Keratinocyte (primary cell): ENCODE measurements around the gene SLC25A23. TPM values are rescaled to one million over a fixed set of nuclear protein-coding genes. Genes with fewer than 3 reads are reported as not detected.
A peak's percentile ranks its signal among the peaks of the same experiment; 100 is the strongest.

ENCODE experiments used
- DNase-seq: peaks from one replicate; pipeline ENCODE4 v3.0.0-alpha.2; 2011; ENCODE audit warnings: low read depth, missing footprints, low spot score
- FAIRE-seq: peaks from 2 replicates; lab custom pipeline; 2011; peaks lifted over from hg19 to GRCh38; lab: Jason Lieb, UNC
- H2AFZ ChIP-seq: 2 replicates; pipeline ENCODE4 v1.6.0; 2012; ENCODE audit warnings: low read length, control low read depth, inconsistent platforms; ENCODE audit not compliant: control insufficient read depth
- H3K27ac ChIP-seq: 2 replicates; pipeline ENCODE4 v1.5.1; 2011; ENCODE audit warnings: low read length; ENCODE audit not compliant: control insufficient read depth, insufficient read depth
- H3K27me3 ChIP-seq: 3 replicates; pipeline ENCODE4 v1.6.0; 2011; ENCODE audit warnings: low read length; ENCODE audit not compliant: control insufficient read depth, insufficient read depth; ENCODE audit errors: extremely low read depth
- H3K36me3 ChIP-seq, 2 experiments: 2 replicates in 1 of 2; 3 replicates in 1 of 2; pipeline ENCODE4 v1.5.1; 2011; ENCODE audit warnings: low read length in 2 of 2, mild to moderate bottlenecking in 1 of 2; ENCODE audit not compliant: control insufficient read depth in 2 of 2, insufficient read depth in 2 of 2; ENCODE audit errors: extremely low read depth in 1 of 2
- H3K4me1 ChIP-seq: 3 replicates; pipeline ENCODE4 v1.5.1; 2011; ENCODE audit warnings: low read length; ENCODE audit not compliant: control insufficient read depth, insufficient read depth; ENCODE audit errors: extremely low read depth
- H3K4me2 ChIP-seq: 3 replicates; pipeline ENCODE4 v1.6.0; 2011; ENCODE audit warnings: low read depth, low read length; ENCODE audit not compliant: control insufficient read depth, insufficient read depth; ENCODE audit errors: extremely low read depth
- H3K4me3 ChIP-seq, 3 experiments: fragments of 200-600 bp in 1 of 3; sonication (generic) in 1 of 3; 2 replicates in 2 of 3; 3 replicates in 1 of 3; pipeline ENCODE4 v1.5.1; 2011 to 2016; ENCODE audit warnings: low read length in 3 of 3, mild to moderate bottlenecking in 3 of 3, control low read depth in 2 of 3, inconsistent platforms in 1 of 3, low read depth in 1 of 3, mixed read lengths in 1 of 3, mixed run types in 1 of 3, moderate library complexity in 1 of 3; ENCODE audit not compliant: control insufficient read depth in 2 of 3, insufficient read depth in 2 of 3; ENCODE audit errors: extremely low read depth in 1 of 3
- H3K79me2 ChIP-seq: 2 replicates; pipeline ENCODE4 v1.6.0; 2012; ENCODE audit warnings: low read length; ENCODE audit not compliant: control insufficient read depth, insufficient read depth
- H3K9ac ChIP-seq: 3 replicates; pipeline ENCODE4 v1.6.0; 2011; ENCODE audit warnings: low read length; ENCODE audit not compliant: control insufficient read depth, insufficient read depth; ENCODE audit errors: extremely low read depth
- H3K9me1 ChIP-seq: 3 replicates; pipeline ENCODE4 v1.6.0; 2011; ENCODE audit warnings: low read length; ENCODE audit not compliant: control insufficient read depth, insufficient read depth; ENCODE audit errors: extremely low read depth
- H3K9me3 ChIP-seq: 2 replicates; pipeline ENCODE4 v1.5.1; 2012; ENCODE audit warnings: low read depth, low read length; ENCODE audit not compliant: control insufficient read depth
- H4K20me1 ChIP-seq: 3 replicates; pipeline ENCODE4 v1.6.0; 2011; ENCODE audit warnings: low read length; ENCODE audit not compliant: control insufficient read depth, insufficient read depth; ENCODE audit errors: extremely low read depth
- CTCF ChIP-seq, 3 experiments: IDR thresholded peaks in 1 of 3; conservative IDR thresholded peaks in 1 of 3; optimal IDR thresholded peaks in 1 of 3; 2 replicates in 2 of 3; 3 replicates in 1 of 3; pipeline versions ENCODE3 to v1.5.1; 2011; ENCODE audit warnings: low read length in 3 of 3, mild to moderate bottlenecking in 3 of 3, moderate library complexity in 2 of 3, control low read depth in 1 of 3, inconsistent platforms in 1 of 3; ENCODE audit not compliant: insufficient read depth in 2 of 3; ENCODE audit errors: extremely low read depth in 1 of 3
- EZH2 ChIP-seq: IDR thresholded peaks from one replicate; pipeline ENCODE4 v1.6.1; 2012; ENCODE audit warnings: inconsistent platforms, mild to moderate bottlenecking, low read length, moderate library complexity
- dilution Hi-C: fragments of 300-500 bp; cut with MboI; formaldehyde crosslinking; loops from one replicate; pipeline ENCODE4 v1.7.0; 2020; ENCODE audit warnings: low sequenced_read_pairs; ENCODE audit not compliant: extremely low pct_ligation_motif_present
- polyA plus RNA-seq, 5 experiments: library from polyadenylated mRNA; depleted of rRNA in 3 of 5; stranded (reverse) in 3 of 5; stranded (forward) in 1 of 5; unstranded in 1 of 5; fragments of >200 nt; gene quantifications; 1 replicate in 1 of 5; 2 replicates in 3 of 5; 3 replicates in 1 of 5; pipeline versions ENCODE4 v1.2.1 to v1.2.3, GENCODE V29; 2011 to 2012; ENCODE audit warnings: missing spikeins in 2 of 5, low read depth in 1 of 5, low replicate concordance in 1 of 5

The SLC25A23 gene
- polyA plus RNA-seq, 1 donor (not counting 4 experiments of a cell fraction or from before 2014, with no cell fraction given) = 6.4 TPM

DNA sequence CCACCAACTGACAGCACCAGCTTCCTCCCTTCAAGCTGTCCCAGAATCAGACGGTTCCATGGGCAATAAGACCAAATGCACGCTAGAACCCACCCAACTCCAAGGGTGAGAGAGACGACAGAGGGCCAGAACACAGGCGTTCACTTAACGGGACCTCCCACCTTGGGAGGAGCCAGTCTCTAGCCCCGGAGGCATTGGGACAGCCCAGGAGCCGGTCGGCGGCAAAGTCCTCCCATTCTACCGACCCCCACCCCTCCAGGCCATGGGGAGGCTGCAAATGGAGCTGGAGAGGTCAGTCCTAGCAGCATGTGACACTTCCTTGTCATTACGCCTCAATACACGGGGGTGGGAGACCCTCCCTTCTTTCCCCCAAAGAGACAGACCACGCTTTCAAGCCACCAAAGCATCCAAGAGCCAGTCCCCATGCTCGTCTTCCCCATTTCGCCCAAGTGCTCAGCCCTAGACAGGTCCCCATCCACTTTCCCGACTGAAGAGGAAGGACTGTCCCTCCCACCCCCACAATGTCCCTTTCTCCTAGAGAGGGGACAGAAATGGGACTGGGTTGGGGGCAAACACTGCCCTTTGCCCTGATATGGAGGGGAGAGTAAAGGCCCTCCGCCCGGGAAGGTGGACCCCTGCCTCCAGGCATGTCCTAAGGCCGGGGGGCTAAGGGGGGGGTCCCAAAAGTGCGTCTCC is 35.9 kb downstream of the SLC25A23 start:
- Histone ChIP-seq H3K79me2 (peaks cover 56% of the 10 kb centered on the region), H2AFZ (no peak overlapping the region), H4K20me1 (peaks cover 14% of the 10 kb centered on the region), H3K4me1 (peaks cover 11% of the 10 kb centered on the region), H3K27ac (peak overlapping the region; percentile 69), H3K9me1 (peaks cover 2% of the 10 kb centered on the region), H3K4me2 (peak overlapping the region; percentile 91), H3K9ac (peak overlapping the region; percentile 91), H3K27me3 (no peaks in the 10 kb centered on the region), H3K4me3 (peak overlapping the region; percentile 81 to 94 (median 90)), H3K36me3 (peaks cover 18 to 33% of the 10 kb centered on the region in 2 experiments), H3K9me3 (no peaks in the 10 kb centered on the region)
- FAIRE-seq = peak; percentile 26
- dilution Hi-C loops = no loop called here
- TF ChIP-seq CTCF (optimal IDR thresholded peaks at IDR 0.05 in 1 of 3, IDR thresholded peaks at IDR 0.05 in 1 of 3, conservative IDR thresholded peaks at IDR 0.05 in 1 of 3; ENCODE audit: extremely low read depth in 1 of 3, insufficient read depth in 2 of 3, low read length in 3 of 3) = no peak
- TF ChIP-seq EZH2 = no peak
- no peak for DNase-seq

DNA sequence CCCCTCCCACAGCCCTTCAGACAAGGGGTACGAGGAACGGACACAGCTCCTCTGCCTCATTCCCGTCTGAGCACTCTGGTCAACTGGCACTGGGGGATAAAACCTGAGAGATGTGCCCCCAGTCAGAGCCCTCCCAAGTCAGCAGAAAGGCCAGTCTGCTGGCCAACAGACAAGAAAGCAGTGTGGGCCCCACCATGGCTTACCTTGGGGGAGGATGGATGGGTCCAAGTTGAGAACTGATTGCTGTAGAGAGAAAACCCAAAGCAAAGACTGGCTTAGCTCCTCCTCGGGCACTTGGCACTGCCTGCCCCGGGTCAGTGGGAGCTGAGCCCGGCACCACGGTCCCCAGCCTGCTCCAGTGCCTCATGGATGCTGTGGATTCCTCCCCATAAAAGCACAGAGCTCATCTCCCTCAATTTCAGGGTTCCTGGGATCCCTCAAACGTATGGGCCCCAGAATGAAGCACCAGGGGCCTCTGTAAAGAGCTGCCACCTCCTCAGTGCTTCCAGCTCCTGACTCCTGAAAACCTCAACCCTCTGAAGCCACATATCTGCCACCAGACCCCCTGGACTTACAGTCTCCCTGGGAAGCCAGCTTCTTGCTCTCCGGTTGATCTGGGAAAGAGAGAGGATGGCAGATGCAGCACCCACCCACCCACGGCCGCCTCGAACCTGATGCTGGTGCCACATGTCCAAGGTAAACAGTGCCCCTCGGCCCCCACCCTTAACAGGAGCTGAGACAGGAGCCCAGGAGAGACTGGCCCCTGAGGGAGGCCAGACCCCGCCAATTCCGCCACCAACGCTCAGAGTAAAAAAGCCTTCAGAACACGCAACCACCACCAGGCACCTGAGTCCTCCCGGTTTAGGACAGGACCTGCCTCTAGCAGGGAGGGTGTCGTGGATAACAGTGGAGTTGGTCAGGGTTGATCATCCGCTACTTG is 38.2 kb downstream of the SLC25A23 start:
- H3K9me3 ChIP-seq = no peaks in the 10 kb centered on the region
- H3K4me3 ChIP-seq = no peak overlapping the region
- H3K36me3 ChIP-seq = peaks cover 31 to 51% of the 10 kb centered on the region in 2 experiments
- no peak overlapping the region for H3K9ac ChIP-seq
- no peak overlapping the region for H3K27ac ChIP-seq
- no peak overlapping the region for H2AFZ ChIP-seq
- DNase-seq (no peak), FAIRE-seq (no peak)
- peaks cover 14% of the 10 kb centered on the region for H4K20me1 ChIP-seq
- H3K4me2 ChIP-seq = no peak overlapping the region
- H3K9me1 ChIP-seq = peaks cover 2% of the 10 kb centered on the region
- peaks cover 62% of the 10 kb centered on the region for H3K79me2 ChIP-seq
- H3K4me1 ChIP-seq = peaks cover 11% of the 10 kb centered on the region
- TF ChIP-seq EZH2 (no peak), CTCF (optimal IDR thresholded peaks at IDR 0.05 in 1 of 3, IDR thresholded peaks at IDR 0.05 in 1 of 3, conservative IDR thresholded peaks at IDR 0.05 in 1 of 3; ENCODE audit: extremely low read depth in 1 of 3, insufficient read depth in 2 of 3, low read length in 3 of 3) (no peak)
- H3K27me3 ChIP-seq = no peaks in the 10 kb centered on the region
- dilution Hi-C loops = no loop called here
